WTC11 (cell line): Measurements from ENCODE around the gene PIGZ. TPM values are rescaled to one million over a fixed set of nuclear protein-coding genes. Genes with fewer than 3 reads are reported as not detected.

Experiments used
- ATAC-seq: fragments of 200-7000 bp; cut with Tn5 transposase; 2 replicates; pipeline ENCODE4 v1.10.0; 2021; ENCODE audit warnings: mild to moderate bottlenecking, moderate library complexity
- CTCF ChIA-PET: fragments of 300-600 bp; sonication (Branson Sonifier 250); formaldehyde crosslinking; loops from one replicate; lab custom pipeline; 2021; ENCODE audit warnings: antibody characterized with exemption; lab: Charles Lee
- POLR2A ChIA-PET: fragments of 350-600 bp; sonication (Branson Sonifier 250); formaldehyde crosslinking; loops from one replicate; lab custom pipeline; 2021; ENCODE audit warnings: antibody characterized with exemption; lab: Charles Lee
- DNase-seq: peaks from one replicate; pipeline ENCODE4 v3.0.0; 2021; ENCODE audit warnings: low spot score
- H3K27ac Mint-ChIP-seq: 2 replicates; pipeline ENCODE4 v1.8.0; 2021; ENCODE audit warnings: mixed read lengths
- H3K27me3 Mint-ChIP-seq: 2 replicates; pipeline ENCODE4 v1.8.0; 2021; ENCODE audit warnings: low read depth, mild to moderate bottlenecking, moderate library complexity, mixed read lengths
- H3K36me3 Mint-ChIP-seq: 2 replicates; pipeline ENCODE4 v1.8.0; 2021; ENCODE audit warnings: mixed read lengths
- H3K4me1 Mint-ChIP-seq: 2 replicates; pipeline ENCODE4 v1.8.0; 2022; ENCODE audit warnings: mixed read lengths
- H3K4me3 Mint-ChIP-seq: 2 replicates; pipeline ENCODE4 v1.8.0; 2021; ENCODE audit warnings: mild to moderate bottlenecking, moderate library complexity, mixed read lengths
- H3K9me3 Mint-ChIP-seq: 2 replicates; pipeline ENCODE4 v1.8.0; 2021; ENCODE audit warnings: mixed read lengths
- CBFB ChIP-seq: sonication (generic); formaldehyde crosslinking; IDR thresholded peaks from 2 replicates; pipeline ENCODE4 v1.8.1; 2022; ENCODE audit warnings: mild to moderate bottlenecking, low read depth, missing genetic modification reagents
- E2F1 ChIP-seq: sonication (generic); formaldehyde crosslinking; IDR thresholded peaks from 2 replicates; pipeline ENCODE4 v1.8.0; 2022; ENCODE audit warnings: mild to moderate bottlenecking, missing genetic modification reagents
- FOXP4 ChIP-seq: sonication (generic); formaldehyde crosslinking; IDR thresholded peaks from 2 replicates; pipeline ENCODE4 v1.8.0; 2022; ENCODE audit warnings: mild to moderate bottlenecking, missing genetic modification reagents
- HMGXB4 ChIP-seq: sonication (generic); formaldehyde crosslinking; IDR thresholded peaks from 2 replicates; pipeline ENCODE4 v1.8.1; 2023; ENCODE audit warnings: mild to moderate bottlenecking, moderate library complexity, missing genetic modification reagents
- IRF1 ChIP-seq: sonication (generic); formaldehyde crosslinking; IDR thresholded peaks from 2 replicates; pipeline ENCODE4 v1.8.0; 2023; ENCODE audit warnings: missing genetic modification reagents
- MYBL2 ChIP-seq: sonication (generic); formaldehyde crosslinking; IDR thresholded peaks from 2 replicates; pipeline ENCODE4 v1.8.1; 2023; ENCODE audit warnings: mild to moderate bottlenecking, moderate library complexity, missing genetic modification reagents
- NFYB ChIP-seq: sonication (generic); formaldehyde crosslinking; conservative IDR thresholded peaks from 2 replicates; pipeline ENCODE4 v1.8.0; 2022; ENCODE audit warnings: low read depth, missing genetic modification reagents
- NR3C1 ChIP-seq: sonication (generic); formaldehyde crosslinking; conservative IDR thresholded peaks from 2 replicates; pipeline ENCODE4 v1.8.1; 2023; ENCODE audit warnings: low read depth, mild to moderate bottlenecking, missing genetic modification reagents
- PRDM15 ChIP-seq: sonication (generic); formaldehyde crosslinking; IDR thresholded peaks from 2 replicates; pipeline ENCODE4 v1.8.0; 2022; ENCODE audit warnings: missing genetic modification reagents
- SMAD3 ChIP-seq: sonication (generic); formaldehyde crosslinking; IDR thresholded peaks from 2 replicates; pipeline ENCODE4 v1.8.0; 2022; ENCODE audit warnings: missing genetic modification reagents, mild to moderate bottlenecking, borderline replicate concordance
- SMAD4 ChIP-seq: sonication (generic); formaldehyde crosslinking; IDR thresholded peaks from 2 replicates; pipeline ENCODE4 v1.8.0; 2022; ENCODE audit warnings: mild to moderate bottlenecking, missing genetic modification reagents
- TEAD4 ChIP-seq: sonication (generic); formaldehyde crosslinking; IDR thresholded peaks from 2 replicates; pipeline ENCODE4 v1.8.0; 2022; ENCODE audit warnings: mild to moderate bottlenecking, missing genetic modification reagents
- USF2 ChIP-seq: sonication (generic); formaldehyde crosslinking; IDR thresholded peaks from 2 replicates; pipeline ENCODE4 v1.8.1; 2023; ENCODE audit warnings: mild to moderate bottlenecking, missing genetic modification reagents, moderate library complexity
- ZBTB43 ChIP-seq: sonication (generic); formaldehyde crosslinking; IDR thresholded peaks from 2 replicates; pipeline ENCODE4 v1.8.1; 2023; ENCODE audit warnings: mild to moderate bottlenecking, missing genetic modification reagents
- ZMAT4 ChIP-seq: fragments of 250-450 bp; sonication (Bioruptor Pico); IDR thresholded peaks from 2 replicates; pipeline ENCODE4 v1.9.0; 2021; ENCODE audit warnings: mild to moderate bottlenecking
- ZNF219 ChIP-seq: sonication (generic); formaldehyde crosslinking; IDR thresholded peaks from 2 replicates; pipeline ENCODE4 v1.8.0; 2023; ENCODE audit warnings: missing genetic modification reagents, mild to moderate bottlenecking, borderline replicate concordance
- ZNF423 ChIP-seq: fragments of 250-450 bp; sonication (Bioruptor Pico); IDR thresholded peaks from 2 replicates; pipeline ENCODE4 v2.1.2; 2022; ENCODE audit warnings: mild to moderate bottlenecking, moderate library complexity
- ZNF512 ChIP-seq: sonication (generic); formaldehyde crosslinking; IDR thresholded peaks from 2 replicates; pipeline ENCODE4 v1.8.1; 2022; ENCODE audit warnings: missing genetic modification reagents, borderline replicate concordance
- ZNF671 ChIP-seq: fragments of 250-450 bp; sonication (Bioruptor Pico); IDR thresholded peaks from 2 replicates; pipeline ENCODE4 v1.8.0; 2021; ENCODE audit warnings: mild to moderate bottlenecking
- total RNA-seq: library from RNA; stranded (reverse); gene quantifications from 3 replicates; pipeline ENCODE4 v1.2.3, GENCODE V29; 2021

PIGZ gene
- total RNA-seq, 1 experiment from 2014 or later = 0.37 TPM

GRCh38 chr3:196920733-196921132, 47.9 kb downstream of the PIGZ start:
- peaks cover 9% of the 10 kb centered on the region for H3K9me3 Mint-ChIP-seq

More at GRCh38 chr3:196920733-196921132, 47.9 kb downstream of the PIGZ start:
- ATAC-seq = no peak
- no peaks in the 10 kb centered on the region for H3K4me1 Mint-ChIP-seq
- TF ChIP-seq HMGXB4 = no peak
- no peak for TF ChIP-seq TEAD4
- no peak for TF ChIP-seq ZNF671 (CRISPR knock-in tag)
- no peak for TF ChIP-seq ZNF423 (CRISPR knock-in tag)
- TF ChIP-seq ZNF219 (CRISPR knock-in tag) = no peak
- TF ChIP-seq E2F1 (CRISPR knock-in tag) = no peak
- no peak for TF ChIP-seq ZNF512 (CRISPR knock-in tag)
- TF ChIP-seq SMAD4 (CRISPR knock-in tag) = no peak
- no peak for TF ChIP-seq SMAD3 (CRISPR knock-in tag)
- no peak for TF ChIP-seq USF2 (CRISPR knock-in tag)
- no peak for TF ChIP-seq NR3C1 (CRISPR knock-in tag)
- TF ChIP-seq NFYB (CRISPR knock-in tag) = no peak
- TF ChIP-seq FOXP4 (CRISPR knock-in tag) = no peak
- TF ChIP-seq MYBL2 (CRISPR knock-in tag) = no peak
- no peak for TF ChIP-seq PRDM15
- TF ChIP-seq CBFB (CRISPR knock-in tag) = no peak
- TF ChIP-seq ZBTB43 (CRISPR knock-in tag) = no peak
- TF ChIP-seq IRF1 = no peak
- no peak for TF ChIP-seq ZMAT4 (CRISPR knock-in tag)
- TF ChIP-seq, all 79 proteins: peak for 0
- ChIA-PET POLR2A (no interaction called here), CTCF (no interaction called here)
- Mint-ChIP-seq H3K27me3 (no peaks in the 10 kb centered on the region), H3K36me3 (peaks cover 10% of the 10 kb centered on the region), H3K27ac (no peak overlapping the region), H3K4me3 (no peak overlapping the region)
- no peak for DNase-seq
